ENCODE data around the gene SIK3. TPM values are rescaled to one million over a fixed set of nuclear protein-coding genes. Genes with fewer than 3 reads are reported as not detected.

SIK3 gene
- total RNA-seq, 1 experiment from 2014 or later = 11.0 TPM

DNA sequence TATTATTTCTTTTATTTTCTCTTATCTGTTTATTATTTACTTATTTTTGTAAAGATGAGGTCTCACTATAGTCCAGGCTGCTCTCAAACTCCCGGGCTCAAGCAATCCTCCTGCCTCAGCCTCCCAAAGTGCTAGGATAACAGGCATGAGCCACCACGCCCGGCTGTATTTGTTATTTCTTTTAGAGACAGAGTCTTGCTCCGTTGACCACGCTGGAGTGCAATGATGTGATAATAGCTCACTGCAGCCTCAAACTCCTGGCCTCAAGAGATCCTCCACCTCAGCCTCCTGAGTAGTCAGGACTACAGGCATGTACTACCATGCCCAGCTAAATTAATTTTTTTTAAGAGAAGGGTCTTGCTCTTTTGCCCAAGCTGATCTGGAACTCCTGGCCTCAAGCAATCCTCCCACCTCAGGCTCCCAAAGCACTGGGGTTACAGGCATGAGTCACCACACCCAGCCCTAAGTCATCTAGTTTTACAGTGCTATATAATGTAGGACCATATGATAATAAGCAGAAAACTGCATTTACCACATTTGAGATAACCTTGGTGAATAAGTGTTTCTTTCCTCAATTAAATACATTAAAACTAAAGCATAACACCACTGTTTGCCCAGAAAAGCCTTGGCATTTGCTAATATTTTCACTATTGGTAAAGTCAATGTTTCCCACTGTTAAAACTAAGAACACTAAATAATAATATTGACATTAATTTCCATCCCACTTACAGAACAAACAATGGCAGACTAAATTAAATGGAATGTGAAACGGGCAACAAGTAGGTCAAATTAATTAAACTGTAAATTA lies 127.5 kb downstream of the SIK3 start:
- peak; percentile 46 for DNase-seq (ENCODE audit: low read depth)

DNA sequence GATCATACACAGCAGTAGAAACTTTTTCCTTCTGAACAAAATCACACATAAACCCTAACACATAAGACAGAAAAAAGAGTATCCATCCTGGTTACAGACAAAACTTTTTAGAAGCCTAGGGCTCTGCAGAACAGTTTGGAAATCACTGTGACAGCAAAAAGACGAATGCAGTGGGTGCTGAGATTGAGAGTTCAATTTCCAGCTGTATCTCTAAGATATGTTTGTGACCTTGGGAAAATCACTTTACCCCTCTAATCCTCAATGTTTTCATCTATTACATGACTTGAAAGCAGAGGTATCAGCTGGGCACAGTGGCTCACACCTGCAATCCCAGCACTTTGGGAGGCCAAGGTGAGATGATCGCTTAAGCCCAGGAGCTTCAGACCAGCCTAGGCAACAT lies 128.5 kb downstream of the SIK3 start:
- no peak for DNase-seq (ENCODE audit: low read depth)

DNA sequence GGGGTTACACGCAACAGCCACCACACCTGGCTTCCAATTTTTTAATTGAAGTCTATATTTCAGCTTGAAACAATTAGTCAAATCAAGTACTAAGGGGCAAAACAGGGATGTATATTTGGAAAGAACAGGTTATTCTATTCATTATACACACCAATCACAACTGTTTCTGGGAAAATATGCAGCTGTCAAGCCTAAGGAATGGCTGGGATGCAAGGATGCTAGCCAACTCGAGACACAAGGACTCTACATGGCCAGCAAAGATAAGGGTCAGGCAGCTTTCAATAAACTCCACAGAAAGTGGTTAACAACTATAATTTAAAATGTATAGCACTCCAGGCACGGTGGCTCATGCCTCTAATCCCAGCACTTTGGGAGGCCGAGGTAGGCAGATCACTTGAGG lies 134.0 kb downstream of the SIK3 start:
- DNase-seq (ENCODE audit: low read depth) = no peak

DNA sequence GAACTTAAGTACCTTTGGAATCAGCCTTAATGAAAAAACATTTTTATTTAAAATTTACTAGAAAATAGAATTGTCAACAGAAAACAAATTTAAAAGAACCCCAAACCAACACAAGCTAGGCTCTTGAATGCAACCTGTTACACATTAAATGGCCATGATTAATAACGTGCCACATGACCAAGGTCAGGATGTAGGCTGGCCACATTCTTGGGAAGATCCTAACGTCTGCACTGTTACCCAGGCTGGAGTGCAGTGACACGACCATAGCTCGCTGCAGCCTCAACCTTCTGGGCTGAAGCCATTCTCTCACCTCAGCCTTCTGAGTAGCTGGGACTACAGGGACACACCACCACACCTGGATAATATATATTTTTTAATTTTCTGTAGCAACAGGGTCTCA lies 134.4 kb downstream of the SIK3 start:
- DNase-seq (ENCODE audit: low read depth) = no peak

DNA sequence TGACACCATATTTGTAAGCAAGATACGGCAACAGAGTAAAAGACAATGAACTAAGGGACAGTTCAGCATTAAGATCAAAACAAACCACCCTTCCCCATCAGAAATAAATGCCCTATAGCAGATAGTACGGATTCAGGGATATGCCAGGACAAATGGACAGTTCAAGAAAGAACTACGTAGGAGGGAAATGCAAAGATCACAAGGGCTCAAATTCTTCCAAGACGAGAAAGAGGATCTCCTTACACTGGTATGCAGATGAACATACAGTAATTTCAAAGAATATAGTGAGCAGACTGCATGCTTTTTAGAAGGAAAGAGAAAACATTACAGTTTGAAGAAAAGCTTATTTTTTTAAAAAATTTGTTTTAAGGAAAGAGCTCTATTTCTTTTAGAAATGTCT lies 136.1 kb downstream of the SIK3 start:
- no peak for DNase-seq (ENCODE audit: low read depth)

DNA sequence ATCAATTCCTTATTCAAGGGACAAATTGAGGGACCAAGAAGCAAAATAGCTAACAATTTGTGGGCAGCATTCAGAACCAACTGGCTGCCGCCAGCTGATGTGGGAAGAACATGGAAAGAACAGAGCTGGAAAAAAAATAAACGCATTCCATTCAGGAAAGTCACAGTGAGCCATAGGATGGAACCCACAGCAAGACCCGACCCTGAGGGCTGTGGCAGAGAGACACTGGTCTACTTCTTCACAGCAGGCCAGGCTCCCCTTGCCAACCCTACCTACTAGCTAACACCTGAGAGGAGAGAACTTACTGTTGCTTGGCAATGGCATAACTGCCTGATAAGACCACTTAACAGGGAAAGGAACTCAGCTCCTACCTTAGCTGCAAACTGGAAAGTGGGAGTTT lies 137.3 kb downstream of the SIK3 start:
- DNase-seq (ENCODE audit: low read depth) = peak; percentile 86

DNA sequence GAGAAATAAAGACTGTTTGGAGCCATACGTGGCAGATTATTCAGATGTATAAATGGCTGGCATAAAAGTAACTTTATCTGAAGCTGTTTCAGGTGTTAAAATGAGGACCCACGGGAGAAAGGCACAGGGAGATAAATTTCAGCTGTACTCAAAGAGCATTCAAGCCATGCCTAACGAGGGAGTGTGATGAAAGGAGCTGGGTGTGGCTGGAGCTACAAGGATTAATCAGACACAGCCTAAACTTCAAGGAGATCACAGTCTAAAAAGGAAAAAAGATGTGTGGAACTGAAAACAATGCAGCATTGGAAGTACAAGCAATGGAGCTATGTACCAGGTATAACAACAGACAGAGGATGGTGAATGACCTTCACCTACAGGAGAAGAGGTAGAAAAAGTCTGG lies 140.0 kb downstream of the SIK3 start:
- no peak for DNase-seq (ENCODE audit: low read depth)

DNA sequence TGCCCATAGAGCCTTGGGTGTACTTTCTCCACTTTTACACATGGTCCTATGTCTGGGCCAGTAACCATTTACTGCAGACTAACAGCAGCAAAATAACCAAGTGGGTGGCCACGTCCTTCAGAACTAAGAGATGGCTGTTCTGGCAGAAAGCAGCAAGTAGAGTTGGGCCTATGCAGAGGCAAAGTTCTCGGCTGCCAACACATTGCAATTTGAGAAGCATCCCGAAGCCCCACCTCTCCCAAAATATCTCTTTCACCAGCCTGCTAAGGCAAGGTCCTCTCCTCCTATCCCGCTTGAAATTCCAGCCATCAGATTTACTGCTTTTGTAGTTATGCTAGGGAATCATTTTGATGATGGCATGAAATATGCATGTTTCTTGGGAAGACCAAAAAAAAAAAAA lies 142.3 kb downstream of the SIK3 start:
- DNase-seq (ENCODE audit: low read depth) = no peak

DNA sequence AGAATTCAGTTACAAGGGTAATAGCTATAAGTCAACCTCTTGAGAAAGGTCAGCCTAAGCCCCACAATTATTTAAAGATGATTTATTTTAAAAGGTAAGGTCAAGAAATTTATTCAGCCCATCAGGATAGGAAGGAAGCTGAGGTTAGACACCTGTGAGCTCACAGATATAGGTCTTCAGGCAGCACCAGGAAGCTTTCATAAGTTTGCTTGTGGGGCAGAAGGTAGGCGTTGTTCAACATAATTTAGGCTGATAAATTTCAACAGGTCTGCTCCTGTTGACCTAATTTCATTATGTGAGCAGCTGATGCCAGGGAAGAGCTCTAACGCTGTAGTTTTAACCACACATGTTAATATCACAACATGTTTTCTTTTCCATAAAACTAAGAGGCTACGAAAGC lies 142.7 kb downstream of the SIK3 start:
- DNase-seq (ENCODE audit: low read depth) = no peak

DNA sequence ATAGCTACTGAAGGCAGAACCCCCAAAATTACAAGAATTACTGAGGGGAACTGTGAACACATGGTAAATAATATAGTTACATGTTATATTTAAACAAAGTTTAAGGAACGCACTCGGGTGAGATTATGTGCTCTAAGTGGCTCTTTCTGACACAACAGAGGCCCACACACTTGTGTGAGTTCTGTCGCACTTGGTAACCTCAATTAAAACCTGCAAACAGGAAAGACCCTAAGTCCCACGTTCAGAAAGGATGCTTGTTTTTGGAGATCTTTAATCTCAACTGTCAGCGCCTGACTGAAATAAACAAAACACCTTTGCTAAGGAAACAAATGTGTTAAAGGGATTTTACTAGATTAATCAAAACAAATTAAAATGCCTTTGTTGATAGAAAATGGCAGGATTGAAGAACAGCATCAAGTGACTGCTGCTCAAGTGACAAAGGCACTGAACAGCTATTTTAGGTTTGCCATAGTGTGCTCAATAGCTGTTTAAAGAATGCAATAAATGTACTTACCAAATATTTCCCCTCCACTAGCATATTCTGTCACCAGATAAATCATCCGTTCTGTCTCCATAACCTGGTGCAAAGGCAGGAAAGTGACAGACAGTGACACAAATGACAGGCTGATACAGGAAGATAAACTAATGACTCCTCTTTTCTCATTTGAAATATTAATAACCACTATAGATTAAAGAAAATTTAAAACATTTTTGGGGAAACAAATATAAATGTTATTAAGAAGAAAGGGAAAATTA lies 144.5 kb downstream of the SIK3 start:
- DNase-seq (ENCODE audit: low read depth) = no peak

DNA sequence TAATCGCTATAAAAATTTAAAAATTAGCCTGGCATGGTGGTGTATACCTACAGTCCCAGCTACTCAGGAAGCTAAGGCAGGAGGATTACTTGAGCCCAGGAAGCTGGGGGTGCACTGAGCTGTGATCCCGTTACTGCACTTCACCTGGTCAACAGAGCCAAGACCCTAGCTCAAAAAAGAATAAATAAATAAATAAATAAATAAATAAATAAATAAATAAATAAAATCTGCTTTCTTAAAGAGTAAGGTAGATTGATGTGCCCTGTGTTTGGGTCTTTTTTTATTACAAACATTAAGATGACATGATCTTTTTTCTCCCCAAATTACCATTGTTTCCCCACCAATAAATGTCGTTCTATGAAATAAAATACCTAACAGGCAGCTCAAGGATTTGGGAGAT lies 146.5 kb downstream of the SIK3 start:
- no peak for DNase-seq (ENCODE audit: low read depth)

DNA sequence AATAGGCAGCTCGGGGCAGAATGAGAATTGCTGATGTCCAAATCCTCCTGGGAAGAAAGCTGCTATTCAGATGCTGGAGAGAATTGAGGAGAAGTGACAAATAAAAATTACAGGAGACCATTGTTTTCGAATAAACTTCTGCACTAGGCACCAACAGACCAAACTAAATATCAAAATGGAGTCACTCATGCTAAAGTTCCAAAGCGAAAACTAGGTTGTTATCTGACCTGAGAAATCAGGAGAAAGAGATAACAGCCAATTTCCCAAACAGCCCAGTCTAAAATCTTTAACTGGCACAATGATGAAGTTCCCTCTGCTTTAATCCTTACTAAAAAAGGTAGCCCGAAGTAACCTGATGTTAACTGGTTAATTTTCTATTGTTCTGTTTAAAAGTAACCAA lies 148.0 kb downstream of the SIK3 start:
- no peak for DNase-seq (ENCODE audit: low read depth)

DNA sequence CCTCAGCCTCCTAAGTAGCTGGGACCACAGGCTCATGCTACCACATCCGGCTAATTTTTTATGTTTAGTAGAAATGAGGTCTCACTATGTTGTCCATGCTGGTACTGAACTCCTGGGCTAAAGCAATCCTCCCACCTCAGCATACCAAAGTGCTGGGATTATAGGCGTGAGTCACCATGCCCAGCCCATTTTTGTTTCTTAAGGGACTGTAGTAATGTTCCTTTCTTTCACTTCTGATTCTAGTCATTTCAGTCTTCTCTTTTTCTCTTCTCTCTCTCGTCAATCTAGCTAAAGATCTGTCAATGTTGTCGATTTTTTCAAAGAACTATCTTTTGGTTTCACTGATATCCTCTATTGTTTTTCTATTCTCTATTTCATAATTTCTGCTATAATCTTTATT lies 149.8 kb downstream of the SIK3 start:
- peak; percentile 47 for DNase-seq (ENCODE audit: low read depth)

DNA sequence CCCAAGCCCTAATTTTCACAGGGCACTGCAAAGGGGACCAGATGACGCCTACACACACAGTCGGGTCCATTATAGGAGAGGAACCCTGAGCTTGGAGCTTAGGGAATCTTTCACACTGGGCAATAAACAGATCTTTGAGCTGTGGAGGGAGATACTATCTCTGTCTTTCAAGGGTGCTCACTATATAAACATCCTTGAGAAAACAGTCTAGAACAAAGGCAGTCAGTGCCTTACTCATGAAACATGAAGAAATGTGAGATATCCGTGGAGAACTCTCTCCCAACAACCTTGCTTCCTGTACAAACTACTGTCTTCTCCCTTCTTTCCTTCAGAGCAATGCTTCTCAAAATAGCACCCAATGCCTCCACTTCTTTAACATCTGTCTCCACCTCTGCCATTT lies 151.8 kb downstream of the SIK3 start:
- peak; percentile 15 for DNase-seq (ENCODE audit: low read depth)

DNA sequence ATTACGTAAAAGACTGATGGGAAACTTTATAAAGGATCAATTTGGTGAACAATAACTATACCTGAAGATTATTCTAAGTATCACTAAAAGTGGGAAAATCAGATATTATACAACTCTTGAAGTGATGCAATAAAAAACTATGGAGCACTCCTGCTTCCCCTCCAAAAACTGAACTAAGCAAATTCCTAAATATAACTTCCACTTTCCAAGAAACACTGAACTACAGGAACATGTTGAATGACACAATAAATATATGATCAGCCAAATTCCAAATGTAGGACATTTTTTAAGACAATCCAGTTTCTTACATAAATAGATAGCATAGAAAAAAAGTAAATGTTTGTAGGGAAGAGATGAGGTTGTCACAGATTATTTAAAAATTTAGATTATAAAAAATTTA lies 158.7 kb downstream of the SIK3 start:
- DNase-seq (ENCODE audit: low read depth) = no peak

DNA sequence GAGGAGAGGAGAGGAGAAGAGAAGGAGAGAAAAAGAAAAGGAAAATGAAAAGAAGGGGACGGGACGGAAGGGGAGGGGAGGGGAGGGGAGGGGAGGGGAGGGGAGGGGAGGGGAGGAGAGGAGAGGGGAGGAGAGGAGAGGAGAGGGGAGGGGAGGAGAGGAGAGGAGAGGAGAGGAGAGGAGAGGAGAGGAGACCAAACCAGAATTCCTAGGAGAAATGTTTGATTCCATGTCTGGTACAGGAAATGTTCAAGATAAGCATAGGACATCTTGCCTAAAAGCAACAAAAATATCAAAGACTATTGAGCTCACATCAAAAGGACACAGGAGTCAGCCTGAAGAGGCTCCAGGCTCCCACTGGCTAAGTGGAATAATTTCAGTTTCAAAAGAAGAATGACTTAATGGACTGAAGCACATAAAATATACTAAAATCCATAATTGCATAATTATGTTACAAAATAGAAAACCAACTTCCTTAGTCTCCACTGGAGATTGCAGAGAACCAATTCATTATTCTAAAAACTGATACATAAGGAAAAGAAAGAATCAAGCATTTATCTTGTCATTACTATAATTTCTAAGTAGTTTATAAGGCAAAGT lies 159.7 kb downstream of the SIK3 start:
- DNase-seq (ENCODE audit: low read depth) = no peak

DNA sequence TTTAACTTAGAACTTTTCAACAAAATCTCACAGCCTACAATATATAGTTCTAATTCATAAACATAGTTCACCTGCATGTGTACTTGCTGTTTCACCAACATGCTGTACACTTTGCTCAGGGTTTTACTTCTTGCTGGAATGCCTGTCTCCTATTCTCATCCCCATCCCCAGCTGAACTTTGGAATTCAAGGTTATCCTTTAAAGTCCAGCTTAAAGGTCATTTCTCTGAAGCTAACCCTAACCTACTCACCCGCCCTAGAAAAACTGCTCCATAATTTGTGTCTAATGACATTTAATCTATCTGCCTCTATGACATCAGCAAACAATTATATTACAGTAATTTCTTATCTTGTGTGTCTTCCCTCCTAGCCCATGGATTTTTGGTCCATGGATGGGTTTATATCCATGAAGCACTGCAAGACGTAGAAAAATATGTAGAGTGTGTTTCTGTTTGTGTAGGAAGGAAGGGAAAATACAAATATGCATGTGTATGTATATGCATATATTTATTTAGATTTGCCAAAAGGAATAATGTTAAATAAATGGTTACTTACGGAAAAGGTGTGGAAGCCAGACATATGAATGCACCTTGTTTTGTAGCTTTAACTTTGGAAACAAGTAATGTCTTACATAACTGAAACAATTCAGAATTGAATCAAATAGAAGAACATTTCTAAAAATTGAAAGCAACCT lies 161.3 kb downstream of the SIK3 start:
- DNase-seq (ENCODE audit: low read depth) = no peak

DNA sequence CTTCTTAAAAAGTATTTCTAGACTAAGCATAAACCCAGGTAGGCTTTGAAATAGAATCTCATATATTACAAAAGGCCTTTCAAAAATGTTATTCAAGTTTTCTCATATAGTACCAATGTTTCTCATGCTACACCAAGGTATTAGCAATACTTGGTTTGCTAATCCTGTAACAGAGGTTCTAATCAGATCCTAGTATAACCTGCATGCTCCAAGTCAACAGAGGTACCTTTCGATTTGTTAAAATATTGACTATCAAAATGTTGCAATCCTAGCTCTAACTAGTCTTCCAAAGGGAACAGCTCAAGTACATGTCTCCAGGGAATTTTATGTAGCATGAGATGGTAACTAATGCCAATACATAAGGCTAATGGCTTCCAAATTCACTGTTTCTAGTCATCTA lies 162.7 kb downstream of the SIK3 start:
- DNase-seq (ENCODE audit: low read depth) = no peak

DNA sequence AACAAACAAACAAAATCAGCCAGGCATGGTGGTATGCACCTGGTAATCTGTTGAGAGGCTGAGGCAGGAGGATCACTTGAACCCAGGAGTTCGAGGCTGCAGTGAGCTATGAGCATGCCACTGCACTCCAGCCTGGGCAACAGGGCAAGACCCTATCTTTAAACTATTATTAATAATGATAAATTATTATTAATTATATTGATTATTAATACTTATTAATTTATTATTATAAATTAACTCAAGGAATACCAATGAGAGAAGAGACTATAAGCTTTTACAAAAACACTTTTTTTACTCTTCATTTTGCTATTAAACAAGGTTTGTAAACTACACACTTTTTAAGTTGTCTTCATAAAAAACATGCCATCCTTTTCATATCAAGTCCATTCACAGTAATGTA lies 163.1 kb downstream of the SIK3 start:
- no peak for DNase-seq (ENCODE audit: low read depth)

DNA sequence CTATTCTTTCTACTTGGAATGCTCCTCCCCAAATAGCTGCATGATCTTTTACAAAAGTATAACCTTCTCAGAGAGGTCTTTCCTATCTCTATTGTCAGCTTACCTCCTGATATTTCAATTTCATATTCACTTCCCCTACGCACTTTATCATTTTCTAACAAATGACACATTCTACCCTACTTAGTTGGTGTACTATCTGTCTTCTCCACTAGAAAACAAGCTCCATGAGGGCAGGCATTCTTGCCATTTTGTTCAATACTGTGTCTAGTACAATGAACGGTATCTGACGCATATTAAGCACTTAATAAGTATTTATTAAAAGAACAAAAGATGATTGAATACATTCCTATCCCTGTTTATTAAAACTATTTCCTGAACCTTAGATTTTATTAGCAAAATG lies 164.3 kb downstream of the SIK3 start:
- no peak for DNase-seq (ENCODE audit: low read depth)

DNA sequence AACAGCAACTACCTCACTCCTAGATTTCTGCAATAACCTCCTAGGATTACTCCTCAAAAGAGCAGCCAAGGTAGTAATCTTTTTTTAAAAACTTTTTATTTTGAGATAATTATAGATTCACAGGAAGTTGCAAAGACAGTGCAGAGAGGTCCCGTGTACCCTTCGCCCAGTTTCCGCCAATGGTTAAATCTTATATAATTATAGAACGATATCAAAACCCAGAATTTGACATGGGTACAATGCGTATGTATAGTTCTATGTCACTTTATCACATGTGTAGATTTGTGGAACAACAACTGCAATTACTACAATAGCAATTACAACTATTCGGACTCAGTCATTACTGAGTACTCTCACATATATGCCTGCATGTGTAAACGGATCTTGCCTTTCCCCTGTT lies 166.0 kb downstream of the SIK3 start:
- no peak for DNase-seq (ENCODE audit: low read depth)

DNA sequence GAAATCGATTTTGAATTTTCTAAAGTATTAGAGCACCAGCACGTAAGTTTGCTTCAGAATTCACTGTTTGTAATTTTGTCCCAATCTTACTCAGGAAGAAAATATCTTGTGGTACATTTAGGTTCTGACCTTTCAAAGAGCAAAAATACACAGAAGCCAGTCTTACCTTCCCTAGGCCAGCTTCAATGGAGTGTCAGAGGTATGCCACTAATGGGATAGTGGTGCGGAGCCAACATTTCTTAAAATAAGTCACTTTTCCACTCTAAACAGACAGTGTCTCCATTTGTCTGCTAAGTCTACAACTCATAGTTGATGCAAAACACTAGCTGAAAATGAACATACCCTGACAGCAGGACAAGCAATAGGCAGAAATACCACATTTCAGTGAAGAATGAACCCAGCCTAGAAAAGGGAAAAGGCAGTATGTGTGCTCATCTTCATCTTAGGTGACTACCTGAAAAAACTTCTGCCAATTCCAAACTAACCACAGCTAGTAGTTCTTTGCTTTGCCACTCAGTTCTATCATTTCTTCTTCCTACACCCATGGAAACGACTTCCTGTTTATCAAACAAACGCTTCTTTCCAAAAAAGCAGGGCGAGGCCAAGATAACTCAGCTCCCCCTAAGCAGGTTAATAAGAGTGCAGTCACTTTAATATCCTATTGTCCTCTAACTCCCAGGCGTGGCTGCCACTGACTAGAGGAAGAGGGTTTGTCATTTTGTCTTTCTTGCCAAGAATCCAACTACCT lies 166.8 kb downstream of the SIK3 start:
- DNase-seq (ENCODE audit: low read depth) = peak; percentile 63
